ENCODE results near the gene DLX6.

DLX6 gene

GRCh38 chr7:97005183-97006054, at the start of gene DLX6:
Gene DLX6 (plus strand): TSS chr7:97005553. CDS start chr7:97005978, 425 bp downstream.
- DNase-seq = no peak

GRCh38 chr7:96959135-96959534, 46.2 kb upstream of the DLX6 start:
- no peak for DNase-seq

- no peak for DNase-seq
These were observed 43.0 kb upstream of the DLX6 start for GRCh38 chr7:96962221-96962885.

GRCh38 chr7:96968981-96969380, 36.4 kb upstream of the DLX6 start:
- DNase-seq = no peak

- DNase-seq = no peak
These were observed 34.6 kb upstream of the DLX6 start for GRCh38 chr7:96970739-96971138.

- no peak for DNase-seq
These were observed 31.4 kb upstream of the DLX6 start for GRCh38 chr7:96973986-96974385.

- DNase-seq = no peak
These were observed 29.2 kb upstream of the DLX6 start for GRCh38 chr7:96976106-96976505.

GRCh38 chr7:96977445-96977844, 27.9 kb upstream of the DLX6 start:
- no peak for DNase-seq

GRCh38 chr7:96979551-96980276, 25.6 kb upstream of the DLX6 start:
- no peak for DNase-seq

- DNase-seq = no peak
These were observed 22.8 kb upstream of the DLX6 start for GRCh38 chr7:96982586-96982985.

- no peak for DNase-seq
These were observed 19.4 kb upstream of the DLX6 start for GRCh38 chr7:96985992-96986391.

- no peak for DNase-seq
These were observed 18.5 kb upstream of the DLX6 start for GRCh38 chr7:96986901-96987300.

GRCh38 chr7:96987719-96988118, 17.6 kb upstream of the DLX6 start:
- DNase-seq = no peak

GRCh38 chr7:96989241-96989858, 16.0 kb upstream of the DLX6 start:
- DNase-seq = no peak

GRCh38 chr7:96989859-96990317, 15.5 kb upstream of the DLX6 start:
- no peak for DNase-seq

GRCh38 chr7:96991546-96992191, 13.7 kb upstream of the DLX6 start:
- no peak for DNase-seq

- DNase-seq = no peak
These were observed 13.0 kb upstream of the DLX6 start for GRCh38 chr7:96992192-96993005.

GRCh38 chr7:96993094-96993865, 12.1 kb upstream of the DLX6 start:
- no peak for DNase-seq

GRCh38 chr7:96993980-96994379, 11.4 kb upstream of the DLX6 start:
- DNase-seq = no peak

- DNase-seq = no peak
These were observed 9.8 kb upstream of the DLX6 start for GRCh38 chr7:96995406-96996110.
